ENCODE data around the gene TBCD.

DNA sequence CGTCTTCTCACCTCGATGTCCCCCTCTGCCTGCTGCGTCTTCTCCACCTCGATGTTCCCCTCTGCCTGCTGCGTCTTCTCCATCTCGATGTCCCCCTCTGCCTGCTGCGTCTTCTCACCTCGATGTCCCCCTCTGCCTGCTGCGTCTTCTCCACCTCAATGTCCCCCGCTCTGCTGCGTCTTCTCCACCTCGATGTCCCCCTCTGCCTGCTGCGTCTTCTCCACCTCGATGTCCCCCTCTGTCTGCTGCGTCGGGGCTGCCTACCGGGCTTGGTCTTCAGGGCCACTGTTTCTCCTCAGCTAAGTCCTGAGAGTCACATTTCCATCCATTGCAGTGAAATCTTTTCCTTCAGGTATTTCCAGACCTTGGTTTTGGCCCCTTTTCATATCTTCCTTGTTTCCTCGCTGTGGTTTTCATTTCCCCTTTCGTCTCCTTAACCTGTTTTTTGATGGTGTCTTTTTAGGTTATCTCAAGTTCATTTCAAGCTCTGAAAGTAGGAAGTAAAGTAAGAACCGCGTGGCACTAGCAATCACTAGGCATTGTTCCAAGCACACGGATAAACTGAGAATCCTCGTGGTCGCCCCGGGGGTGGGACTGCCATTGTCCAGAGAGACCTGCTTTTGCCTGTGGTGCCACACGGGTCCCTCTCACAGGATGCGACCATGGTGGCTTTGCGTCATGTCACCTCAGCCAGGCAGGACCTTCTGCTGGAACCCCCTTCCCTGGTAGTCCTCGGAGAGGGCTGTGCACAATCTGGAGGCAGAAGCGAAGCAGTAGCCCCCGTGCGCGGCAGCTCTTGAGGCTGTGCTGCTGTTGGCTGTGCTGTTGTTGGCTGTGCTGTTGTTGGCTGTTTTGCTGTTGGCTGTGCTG, 97.4 kb downstream of the TBCD start:
- TF ChIP-seq, protein P1, sequence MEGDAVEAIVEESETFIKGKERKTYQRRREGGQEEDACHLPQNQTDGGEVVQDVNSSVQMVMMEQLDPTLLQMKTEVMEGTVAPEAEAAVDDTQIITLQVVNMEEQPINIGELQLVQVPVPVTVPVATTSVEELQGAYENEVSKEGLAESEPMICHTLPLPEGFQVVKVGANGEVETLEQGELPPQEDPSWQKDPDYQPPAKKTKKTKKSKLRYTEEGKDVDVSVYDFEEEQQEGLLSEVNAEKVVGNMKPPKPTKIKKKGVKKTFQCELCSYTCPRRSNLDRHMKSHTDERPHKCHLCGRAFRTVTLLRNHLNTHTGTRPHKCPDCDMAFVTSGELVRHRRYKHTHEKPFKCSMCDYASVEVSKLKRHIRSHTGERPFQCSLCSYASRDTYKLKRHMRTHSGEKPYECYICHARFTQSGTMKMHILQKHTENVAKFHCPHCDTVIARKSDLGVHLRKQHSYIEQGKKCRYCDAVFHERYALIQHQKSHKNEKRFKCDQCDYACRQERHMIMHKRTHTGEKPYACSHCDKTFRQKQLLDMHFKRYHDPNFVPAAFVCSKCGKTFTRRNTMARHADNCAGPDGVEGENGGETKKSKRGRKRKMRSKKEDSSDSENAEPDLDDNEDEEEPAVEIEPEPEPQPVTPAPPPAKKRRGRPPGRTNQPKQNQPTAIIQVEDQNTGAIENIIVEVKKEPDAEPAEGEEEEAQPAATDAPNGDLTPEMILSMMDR (conservative IDR thresholded peaks at IDR 0.05; ENCODE audit: low read depth, low read length) = no peak
- TF ChIP-seq EZH2 (IDR thresholded peaks at IDR 0.05; ENCODE audit: low read length, unreplicated experiment) = no peak
